Esophagus squamous epithelium (tissue), 5 donors: ENCODE data around the gene TC2N. TPM values are rescaled to one million over a fixed set of nuclear protein-coding genes. Genes with fewer than 3 reads are reported as not detected.

Source experiments
- DNase-seq: peaks from one replicate; lab custom pipeline; 2025; lab: John Stamatoyannopoulos, UW
- H3K27ac ChIP-seq, 4 donors: fragments of 200-600 bp; sonication (generic); one replicate each; pipeline ENCODE4 v1.5.1; 2016 to 2019; ENCODE audit warnings: mild to moderate bottlenecking in 1 of 4
- H3K27me3 ChIP-seq, 4 donors: fragments of 200-600 bp; sonication (generic); 1 replicate in 3 of 4; 2 replicates in 1 of 4; pipeline versions ENCODE4 v1.5.1 to v1.6.0; 2017 to 2021; ENCODE audit warnings: antibody characterized with exemption in 1 of 4
- H3K36me3 ChIP-seq, 3 donors: fragments of 200-600 bp; sonication (generic); one replicate each; pipeline ENCODE4 v1.5.1; 2016 to 2019
- H3K4me1 ChIP-seq, 3 donors: fragments of 200-600 bp; sonication (generic); one replicate each; pipeline ENCODE4 v1.5.1; 2017 to 2019
- H3K4me3 ChIP-seq, 4 donors: fragments of 200-600 bp; sonication (generic); 1 replicate in 3 of 4; 2 replicates in 1 of 4; pipeline ENCODE4 v1.5.1; 2016 to 2019; ENCODE audit warnings: mild to moderate bottlenecking in 2 of 4, moderate library complexity in 1 of 4
- H3K9me3 ChIP-seq, 3 donors: fragments of 200-600 bp; sonication (generic); one replicate each; pipeline ENCODE4 v1.5.1; 2016 to 2019
- POLR2A ChIP-seq, 4 donors: fragments of 450-650 bp; IDR thresholded peaks; one replicate each; pipeline ENCODE4 v1.6.1; 2017; ENCODE audit warnings: antibody characterized with exemption in 4 of 4, mild to moderate bottlenecking in 4 of 4, moderate library complexity in 3 of 4
- WGBS, 2 donors: methylation state at CpG; one replicate each; pipeline ENCODE4 v1.1.5; 2018; 5-methylcytosine and 5-hydroxymethylcytosine counted together
- intact Hi-C: fragments of 100-400 bp; cut with DNase I; formaldehyde crosslinking; loops from one replicate; pipeline ENCODE4 v1.15.0; 2022
- total RNA-seq, 4 donors: library from RNA; depleted of rRNA; stranded (reverse); fragments of >200 nt; gene quantifications; one replicate each; pipeline ENCODE4 v1.1.0, GENCODE V29; 2016
- TF ChIP-seq, protein P1 (sequence below), 6 experiments: fragments of 450-650 bp in 4 of 6; fragments of 200-600 bp in 2 of 6; sonication (generic) in 2 of 6; IDR thresholded peaks; one replicate each; pipeline ENCODE4 v1.5.1; 2016 to 2019; ENCODE audit warnings: antibody characterized with exemption in 6 of 6, mild to moderate bottlenecking in 4 of 6, moderate library complexity in 4 of 6
- donor health status: DM: yes; HTN: yes; CAD: no.

The TC2N gene
- total RNA-seq, 4 donors from 2014 or later = 32.4 to 48.9 (median 44.7) TPM

- no peak within 1 kb of the TSS for H3K27ac ChIP-seq
- intact Hi-C loops = no loop called here
- H3K36me3 ChIP-seq = no peaks in the 10 kb centered on the region
- H3K4me3 ChIP-seq = no peak within 1 kb of the TSS
- no peaks in the 10 kb centered on the region for H3K9me3 ChIP-seq
- no peak for DNase-seq
- WGBS, 2 donors = 86 to 90% methylated on average over 2 of the region's 2 CpGs
- peaks cover 0 to 3% (median 0%) of the 10 kb centered on the region in 3 donors for H3K4me1 ChIP-seq
- TF ChIP-seq, protein P1, sequence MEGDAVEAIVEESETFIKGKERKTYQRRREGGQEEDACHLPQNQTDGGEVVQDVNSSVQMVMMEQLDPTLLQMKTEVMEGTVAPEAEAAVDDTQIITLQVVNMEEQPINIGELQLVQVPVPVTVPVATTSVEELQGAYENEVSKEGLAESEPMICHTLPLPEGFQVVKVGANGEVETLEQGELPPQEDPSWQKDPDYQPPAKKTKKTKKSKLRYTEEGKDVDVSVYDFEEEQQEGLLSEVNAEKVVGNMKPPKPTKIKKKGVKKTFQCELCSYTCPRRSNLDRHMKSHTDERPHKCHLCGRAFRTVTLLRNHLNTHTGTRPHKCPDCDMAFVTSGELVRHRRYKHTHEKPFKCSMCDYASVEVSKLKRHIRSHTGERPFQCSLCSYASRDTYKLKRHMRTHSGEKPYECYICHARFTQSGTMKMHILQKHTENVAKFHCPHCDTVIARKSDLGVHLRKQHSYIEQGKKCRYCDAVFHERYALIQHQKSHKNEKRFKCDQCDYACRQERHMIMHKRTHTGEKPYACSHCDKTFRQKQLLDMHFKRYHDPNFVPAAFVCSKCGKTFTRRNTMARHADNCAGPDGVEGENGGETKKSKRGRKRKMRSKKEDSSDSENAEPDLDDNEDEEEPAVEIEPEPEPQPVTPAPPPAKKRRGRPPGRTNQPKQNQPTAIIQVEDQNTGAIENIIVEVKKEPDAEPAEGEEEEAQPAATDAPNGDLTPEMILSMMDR (IDR thresholded peaks at IDR 0.05) = no peak
- TF ChIP-seq POLR2A (IDR thresholded peaks at IDR 0.05) = no peak
- H3K27me3 ChIP-seq = peaks cover 0 to 7% (median 0%) of the 10 kb centered on the region in 4 donors
These were observed 135.3 kb downstream of the TC2N start, which contains the start of gene CATSPERB for GRCh38 chr14:91731986-91732385. Gene CATSPERB (minus strand): TSS chr14:91732086. CDS start chr14:91729479, 2,607 bp downstream.

DNA sequence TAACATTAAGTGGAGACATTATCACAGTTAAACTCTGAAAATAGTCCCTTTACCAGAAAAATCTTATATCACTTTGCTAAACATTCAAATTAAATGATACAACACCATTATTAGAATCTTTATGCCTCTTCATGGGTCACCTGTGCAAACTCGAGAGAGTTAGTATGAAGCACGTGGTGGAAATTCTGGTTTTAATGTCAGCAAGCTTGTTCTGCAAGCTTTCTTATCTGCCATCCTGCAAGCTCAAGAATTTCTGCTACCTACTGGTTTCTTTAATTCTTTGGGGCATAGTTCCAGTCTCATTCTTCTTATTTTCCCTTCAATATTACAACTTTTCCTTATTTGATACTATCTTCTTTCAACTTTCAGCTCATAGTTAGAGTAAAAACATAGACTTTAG, 136.3 kb downstream of the TC2N start:
- no peak for DNase-seq
- no peak for TF ChIP-seq POLR2A (IDR thresholded peaks at IDR 0.05)
- TF ChIP-seq, protein P1 (IDR thresholded peaks at IDR 0.05) = no peak
- intact Hi-C loops = no loop called here
- Histone ChIP-seq H3K4me3 (no peak overlapping the region), H3K9me3 (no peaks in the 10 kb centered on the region), H3K4me1 (peaks cover 0 to 3% (median 0%) of the 10 kb centered on the region in 3 donors), H3K27me3 (no peaks in the 10 kb centered on the region), H3K27ac (no peak overlapping the region), H3K36me3 (no peaks in the 10 kb centered on the region)
- WGBS, 2 donors = 57 to 74% methylated on average over 2 of the region's 2 CpGs

DNA sequence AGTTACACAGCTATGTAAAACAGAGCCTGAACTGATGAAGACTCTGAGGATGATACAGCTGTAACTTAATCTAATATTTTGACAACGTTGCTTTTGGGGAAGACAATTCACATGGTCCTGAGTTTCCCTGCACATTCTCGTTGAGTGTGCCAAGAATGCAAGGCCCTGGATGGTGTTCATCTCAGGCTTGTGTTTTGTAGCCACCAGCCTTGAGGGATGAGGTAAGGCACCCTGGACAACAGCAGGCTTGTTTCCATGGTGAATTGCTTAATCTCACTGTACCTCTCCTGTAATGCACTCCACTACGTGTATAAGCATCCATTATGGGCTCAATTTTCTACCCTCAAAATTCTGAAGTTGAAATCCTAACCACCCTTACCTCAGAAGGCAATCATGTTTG, 137.6 kb downstream of the TC2N start:
- Histone ChIP-seq H3K27me3 (no peaks in the 10 kb centered on the region), H3K9me3 (no peaks in the 10 kb centered on the region), H3K4me3 (no peak overlapping the region), H3K36me3 (no peaks in the 10 kb centered on the region), H3K27ac (no peak overlapping the region), H3K4me1 (peaks cover 0 to 3% (median 0%) of the 10 kb centered on the region in 3 donors)
- TF ChIP-seq POLR2A (IDR thresholded peaks at IDR 0.05) = no peak
- TF ChIP-seq, protein P1 (IDR thresholded peaks at IDR 0.05) = no peak
- 42 to 75% methylated on average over 2 to 3 of the region's 3 CpGs for WGBS, 2 donors
- intact Hi-C loops = no loop called here
- DNase-seq = no peak

Other genes with a start within 250 kb of the TC2N start
- 1 to 10 TPM in 2 of 4 donors, under 1 TPM in 2; 0.82 to 1.6 (median 0.99) TPM for gene CATSPERB, start 135.4 kb downstream of the TC2N start, total RNA-seq
- 10 to 100 TPM in 2 of 4 donors, 1 to 10 TPM in 2; 1.2 to 83.5 (median 8.0) TPM for gene FBLN5, start 80.2 kb upstream of the TC2N start, total RNA-seq
- 10 to 100 TPM; 18.6 to 33.7 (median 26.9) TPM for gene TRIP11, start 172.5 kb upstream of the TC2N start, total RNA-seq
- gene ATXN3, start 239.0 kb upstream of the TC2N start, total RNA-seq = 10 to 100 TPM; 16.9 to 31.5 (median 25.0) TPM